Naive thymus-derived CD4-positive, alpha-beta T cell (primary cell): ENCODE data around the gene TBCD. TPM values are rescaled to one million over a fixed set of nuclear protein-coding genes. Genes with fewer than 3 reads are reported as not detected.
"Not testable (repeated sequence)": the region's sequence is repeated elsewhere in the genome, so short reads cannot be mapped to it uniquely, and the experiment has no call there.

Experiments used
- ATAC-seq: fragments of 150-1000 bp; cut with Tn5 transposase; 2 replicates; pipeline ENCODE4 v1.10.0; 2021; ENCODE audit warnings: mild to moderate bottlenecking, moderate library complexity
- CTCF ChIA-PET: fragments of 350-600 bp; sonication (Branson Sonifier 250); formaldehyde crosslinking; loops from one replicate; lab custom pipeline; 2021; ENCODE audit warnings: antibody characterized with exemption; lab: Charles Lee
- POLR2A ChIA-PET: fragments of 350-600 bp; sonication (Branson Sonifier 250); formaldehyde crosslinking; loops from one replicate; lab custom pipeline; 2021; ENCODE audit warnings: antibody characterized with exemption, inconsistent platforms; lab: Charles Lee
- DNase-seq, 9 donors: peaks; one replicate each; pipeline versions ENCODE4 v3.0.0 to v3.0.0-alpha.2; 2020 to 2022; ENCODE audit warnings: mixed read lengths in 1 of 9
- H3K27ac ChIP-seq: one replicate; pipeline ENCODE4 v1.7.0; 2013; ENCODE audit warnings: mild to moderate bottlenecking, low read depth, low read length, moderate library complexity
- H3K27me3 ChIP-seq, 2 donors: one replicate each; pipeline ENCODE4 v1.7.0; 2013; ENCODE audit warnings: low read length in 2 of 2, mild to moderate bottlenecking in 2 of 2, moderate library complexity in 2 of 2; ENCODE audit not compliant: control insufficient read depth in 2 of 2, insufficient read depth in 2 of 2
- H3K36me3 ChIP-seq, 3 experiments: 1 replicate in 2 of 3; 2 replicates in 1 of 3; pipeline ENCODE4 v1.7.0; 2013; ENCODE audit warnings: low read length in 3 of 3, mild to moderate bottlenecking in 3 of 3, moderate library complexity in 1 of 3; ENCODE audit not compliant: insufficient read depth in 3 of 3, control insufficient read depth in 2 of 3
- H3K4me1 ChIP-seq, 2 donors: one replicate each; pipeline ENCODE4 v1.7.0; 2013; ENCODE audit warnings: low read length in 2 of 2, mild to moderate bottlenecking in 2 of 2, moderate library complexity in 1 of 2; ENCODE audit not compliant: control insufficient read depth in 2 of 2, insufficient read depth in 2 of 2
- H3K4me3 ChIP-seq: 2 replicates; pipeline ENCODE4 v1.7.0; 2013; ENCODE audit warnings: mild to moderate bottlenecking, low read length
- H3K9me3 ChIP-seq, 3 experiments: 1 replicate in 2 of 3; 2 replicates in 1 of 3; pipeline ENCODE4 v1.7.0; 2013; ENCODE audit warnings: low read length in 3 of 3; ENCODE audit not compliant: control insufficient read depth in 2 of 3
- H3K27ac Mint-ChIP-seq, 9 donors: one replicate each; pipeline ENCODE4 v1.8.0; 2020 to 2022; ENCODE audit warnings: mixed read lengths in 9 of 9, mild to moderate bottlenecking in 8 of 9, moderate library complexity in 5 of 9, inconsistent platforms in 2 of 9
- H3K27me3 Mint-ChIP-seq, 5 donors: one replicate each; pipeline ENCODE4 v1.8.0; 2021 to 2022; ENCODE audit warnings: mixed read lengths in 5 of 5, mild to moderate bottlenecking in 1 of 5
- H3K36me3 Mint-ChIP-seq, 5 donors: one replicate each; pipeline ENCODE4 v1.8.0; 2020 to 2022; ENCODE audit warnings: mixed read lengths in 5 of 5, mild to moderate bottlenecking in 3 of 5, inconsistent platforms in 1 of 5
- H3K4me1 Mint-ChIP-seq, 7 donors: one replicate each; pipeline ENCODE4 v1.8.0; 2020 to 2022; ENCODE audit warnings: mixed read lengths in 7 of 7, mild to moderate bottlenecking in 3 of 7, inconsistent platforms in 1 of 7
- H3K4me3 Mint-ChIP-seq, 10 donors: one replicate each; pipeline ENCODE4 v1.8.0; 2020 to 2022; ENCODE audit warnings: mild to moderate bottlenecking in 10 of 10, mixed read lengths in 10 of 10, moderate library complexity in 6 of 10, inconsistent platforms in 2 of 10
- H3K9me3 Mint-ChIP-seq, 11 donors: one replicate each; pipeline ENCODE4 v1.8.0; 2020 to 2022; ENCODE audit warnings: mixed read lengths in 11 of 11, mild to moderate bottlenecking in 4 of 11, inconsistent platforms in 1 of 11, moderate library complexity in 1 of 11
- intact Hi-C, 2 donors: fragments of 100-400 bp; cut with micrococcal nuclease; formaldehyde crosslinking; loops; one replicate each; pipeline ENCODE4 v1.15.1; 2023
- polyA plus RNA-seq, 2 donors: library from polyadenylated mRNA; unstranded; fragments of 300-500 nt; fragmentation: Illumina TruSeq; gene quantifications; one replicate each; pipeline ENCODE4 v1.2.3, GENCODE V29; 2021
- total RNA-seq, 6 experiments: library from RNA in 5 of 6; stranded (reverse) in 5 of 6; gene quantifications; 1 replicate in 5 of 6; 2 replicates in 1 of 6; pipeline ENCODE4 v1.2.3 and lab custom pipeline; 2021 to 2026

The TBCD gene
- total and polyA plus RNA-seq, 7 experiments from 2014 or later: 61.5 to 255 (median 123) TPM

GRCh38 chr17:82980632-82981031 lies 228.8 kb downstream of the TBCD start:
- CTCF ChIA-PET: no interaction called here
- Histone ChIP-seq H3K27me3 (no peaks in the 10 kb centered on the region), H3K4me1 (peaks cover 24 to 28% of the 10 kb centered on the region in 2 donors), H3K27ac (no peak overlapping the region), H3K4me3 (no peak overlapping the region), H3K9me3 (no peaks in the 10 kb centered on the region), H3K36me3 (no peaks in the 10 kb centered on the region)
- H3K36me3 Mint-ChIP-seq: peaks cover 0 to 6% (median 0%) of the 10 kb centered on the region in 5 donors
- H3K27ac Mint-ChIP-seq: peak overlapping the region in 2 of 9 donors; percentile 36 to 52
- H3K9me3 Mint-ChIP-seq: no peaks in the 10 kb centered on the region
- POLR2A ChIA-PET: no interaction called here
- no peak for DNase-seq
- H3K27me3 Mint-ChIP-seq: no peaks in the 10 kb centered on the region
- no peak overlapping the region for H3K4me3 Mint-ChIP-seq
- no peak for ATAC-seq
- intact Hi-C loops: no loop called here
- peaks cover 30 to 43% (median 38%) of the 10 kb centered on the region in 7 donors for H3K4me1 Mint-ChIP-seq

- CTCF ChIA-PET: no interaction called here
- H3K36me3 Mint-ChIP-seq: peaks cover 0 to 7% (median 0%) of the 10 kb centered on the region in 5 donors
- intact Hi-C loops: no loop called here
Measured at GRCh38 chr17:82981141-82981730, 229.4 kb downstream of the TBCD start.

DNA sequence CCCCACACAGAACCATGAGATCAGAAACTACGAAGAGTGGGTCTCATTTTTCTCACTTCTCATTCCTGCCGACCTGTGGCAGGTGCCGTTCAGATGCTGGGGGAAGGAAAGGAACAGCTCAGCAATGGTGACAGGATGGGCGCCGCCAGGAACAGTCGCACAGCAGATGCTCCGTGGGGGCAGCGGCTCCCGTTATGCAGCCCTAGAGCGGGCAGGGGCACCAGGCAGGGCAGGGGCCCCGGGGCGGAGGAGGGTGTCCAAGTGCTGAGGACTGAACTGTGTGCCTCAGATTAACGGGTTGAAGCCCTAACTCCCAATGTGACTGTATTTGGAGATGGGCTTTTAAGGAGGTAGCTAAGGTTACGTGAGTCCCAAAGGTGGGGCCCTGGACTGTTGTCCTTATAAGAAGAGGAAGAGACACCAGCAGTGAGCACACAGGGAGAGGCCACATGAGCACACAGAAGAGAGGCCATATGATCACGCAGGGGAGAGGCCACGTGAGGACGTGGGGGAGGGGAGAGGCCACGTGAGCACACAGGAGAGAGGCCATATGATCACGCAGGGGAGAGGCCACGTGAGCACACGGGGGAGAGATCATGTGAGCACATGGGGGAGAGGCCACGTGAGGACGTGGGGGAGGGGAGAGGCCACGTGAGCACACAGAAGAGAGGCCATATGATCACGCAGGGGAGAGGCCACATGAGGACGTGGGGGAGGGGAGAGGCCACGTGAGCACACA lies 231.8 kb downstream of the TBCD start:
- peaks cover 35 to 62% (median 58%) of the 10 kb centered on the region in 7 donors for H3K4me1 Mint-ChIP-seq
- peaks cover 0 to 3% (median 0%) of the 10 kb centered on the region in 11 donors for H3K9me3 Mint-ChIP-seq
- peak overlapping the region in 7 of 9 donors; percentile 7 to 74 (median 60) for H3K27ac Mint-ChIP-seq

More at GRCh38 chr17:82981141-82981730, 229.4 kb downstream of the TBCD start:
- peaks cover 35 to 49% (median 44%) of the 10 kb centered on the region in 7 donors for H3K4me1 Mint-ChIP-seq
- H3K27me3 Mint-ChIP-seq: no peaks in the 10 kb centered on the region
- ATAC-seq (no peak), DNase-seq (no peak)
- H3K9me3 Mint-ChIP-seq: no peaks in the 10 kb centered on the region
- H3K27ac Mint-ChIP-seq: peak overlapping the region in 3 of 9 donors; percentile 36 to 73 (median 72)
- POLR2A ChIA-PET: no interaction called here
- no peaks in the 10 kb centered on the region for H3K36me3 ChIP-seq
- no peak overlapping the region for H3K4me3 Mint-ChIP-seq
- H3K27ac ChIP-seq: no peak overlapping the region
- no peaks in the 10 kb centered on the region for H3K9me3 ChIP-seq
- peaks cover 30 to 34% of the 10 kb centered on the region in 2 donors for H3K4me1 ChIP-seq
- H3K4me3 ChIP-seq: no peak overlapping the region
- H3K27me3 ChIP-seq: no peaks in the 10 kb centered on the region

GRCh38 chr17:82984249-82984617 lies 232.4 kb downstream of the TBCD start:
- H3K9me3 Mint-ChIP-seq, POLR2A ChIA-PET, H3K9me3 ChIP-seq, ATAC-seq, CTCF ChIA-PET, intact Hi-C loops, H3K4me3 ChIP-seq, DNase-seq, H3K36me3 ChIP-seq, H3K27ac ChIP-seq, H3K27me3 ChIP-seq: not testable (repeated sequence)
- Mint-ChIP-seq H3K27me3 (peaks cover 0 to 13% (median 0%) of the 10 kb centered on the region in 5 donors), H3K27ac (peak overlapping the region in 3 of 9 donors; percentile 19 to 65 (median 28)), H3K4me1 (peaks cover 29 to 57% (median 52%) of the 10 kb centered on the region in 7 donors), H3K4me3 (peak overlapping the region in 1 of 10 donors; percentile 48), H3K36me3 (peaks cover 0 to 27% (median 4%) of the 10 kb centered on the region in 5 donors)
- peaks cover 25 to 26% of the 10 kb centered on the region in 2 donors for H3K4me1 ChIP-seq

More for the DNA sequence above, 231.8 kb downstream of the TBCD start:
- H3K4me1 ChIP-seq: peaks cover 29 to 30% of the 10 kb centered on the region in 2 donors
- Mint-ChIP-seq H3K4me3 (peak overlapping the region in 2 of 10 donors; percentile 10 to 43), H3K36me3 (peaks cover 0 to 22% (median 0%) of the 10 kb centered on the region in 5 donors), H3K27me3 (peaks cover 0 to 13% (median 0%) of the 10 kb centered on the region in 5 donors)
- ChIA-PET POLR2A (no interaction called here), CTCF (no interaction called here)
- H3K27me3 ChIP-seq: no peaks in the 10 kb centered on the region
- intact Hi-C loops: no loop called here
- no peaks in the 10 kb centered on the region for H3K36me3 ChIP-seq
- no peaks in the 10 kb centered on the region for H3K9me3 ChIP-seq
- no peak for DNase-seq
- no peak overlapping the region for H3K27ac ChIP-seq
- ATAC-seq: no peak
- H3K4me3 ChIP-seq: no peak overlapping the region

DNA sequence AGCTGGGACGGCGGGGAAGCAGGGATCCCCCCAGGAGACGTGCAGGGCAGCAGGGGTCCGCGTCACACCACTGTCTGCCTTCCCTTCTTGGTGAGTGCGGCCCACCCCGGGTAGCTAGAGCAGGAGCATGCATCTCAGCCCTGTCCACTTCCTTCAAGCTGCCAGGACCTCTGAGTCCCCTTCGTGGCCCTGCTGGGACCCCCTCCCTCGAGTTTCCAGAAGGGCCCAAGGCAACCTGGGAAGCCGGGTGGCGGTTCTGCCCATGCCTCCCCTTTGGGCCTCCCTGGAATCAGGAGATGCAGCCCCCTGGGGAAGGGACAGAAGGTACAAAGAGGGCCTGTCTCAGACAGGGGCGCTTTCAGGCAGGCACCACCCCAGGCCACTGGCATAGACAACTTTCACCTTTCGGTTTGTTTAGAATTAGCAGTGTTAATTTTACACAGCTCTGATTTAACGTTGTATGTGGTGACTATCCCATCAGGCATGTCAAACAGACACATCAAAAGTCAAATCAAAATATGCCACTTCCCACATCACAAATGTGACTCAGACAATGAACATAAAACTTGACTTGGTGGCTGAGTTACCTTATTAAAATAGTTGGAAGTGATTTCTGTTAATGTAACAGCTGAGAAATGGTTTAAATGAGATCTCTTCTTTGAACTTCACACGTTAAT lies 233.0 kb downstream of the TBCD start:
- peak overlapping the region in 8 of 9 donors; percentile 73 to 94 (median 87) for H3K27ac Mint-ChIP-seq
- peaks cover 0 to 31% (median 7%) of the 10 kb centered on the region in 5 donors for H3K36me3 Mint-ChIP-seq
- Histone ChIP-seq H3K27ac (no peak overlapping the region), H3K9me3 (no peaks in the 10 kb centered on the region), H3K27me3 (no peaks in the 10 kb centered on the region), H3K36me3 (no peaks in the 10 kb centered on the region), H3K4me1 (peaks cover 22 to 25% of the 10 kb centered on the region in 2 donors), H3K4me3 (no peak overlapping the region)
- peaks cover 24 to 50% (median 46%) of the 10 kb centered on the region in 7 donors for H3K4me1 Mint-ChIP-seq
- H3K4me3 Mint-ChIP-seq: peak overlapping the region in 8 of 10 donors; percentile 72 to 89 (median 80)
- ChIA-PET POLR2A (no interaction called here), CTCF (interaction anchor here (0.6 to 1.0 kb wide), 2 partner anchors 203 to 458 kb away, joined by 3 read pairs; no protein-coding TSS in a partner anchor)
- intact Hi-C loops: loop anchor here (5.0 kb wide), 3 partner anchors 62 to 97 kb away; no protein-coding TSS in a partner anchor
- H3K27me3 Mint-ChIP-seq: peaks cover 0 to 13% (median 0%) of the 10 kb centered on the region in 5 donors
- peaks cover 0 to 3% (median 0%) of the 10 kb centered on the region in 11 donors for H3K9me3 Mint-ChIP-seq
- ATAC-seq: no peak
- DNase-seq: peak in 1 of 9 donors; percentile 19

DNA sequence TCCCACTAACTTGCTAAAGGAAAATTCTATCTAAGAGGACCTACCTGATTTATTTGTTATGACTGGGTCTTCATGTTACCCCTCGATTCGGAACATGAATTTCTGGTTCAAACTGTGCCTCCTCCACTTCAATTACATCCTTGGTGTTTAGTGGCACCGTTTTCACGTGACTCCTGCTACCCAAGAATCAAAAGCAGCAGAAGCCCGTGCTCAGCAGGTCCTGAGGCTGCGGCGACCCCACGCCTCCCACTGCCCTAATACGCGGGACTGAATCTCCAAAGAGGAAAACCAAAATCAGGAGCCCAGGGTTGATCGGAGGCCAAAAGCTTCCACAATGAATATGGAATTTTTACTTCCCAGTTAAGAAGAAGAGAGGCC lies 233.6 kb downstream of the TBCD start:
- H3K4me1 Mint-ChIP-seq: peaks cover 22 to 50% (median 43%) of the 10 kb centered on the region in 7 donors
- Histone ChIP-seq H3K27ac (no peak overlapping the region), H3K9me3 (no peaks in the 10 kb centered on the region), H3K4me3 (peak overlapping the region; percentile 31), H3K27me3 (no peaks in the 10 kb centered on the region), H3K36me3 (no peaks in the 10 kb centered on the region), H3K4me1 (peaks cover 22 to 25% of the 10 kb centered on the region in 2 donors)
- CTCF ChIA-PET: interaction anchor here (0.6 to 1.0 kb wide), 3 partner anchors 203 to 458 kb away, joined by 3 read pairs; no protein-coding TSS in a partner anchor
- peak overlapping the region in 8 of 9 donors; percentile 73 to 94 (median 87) for H3K27ac Mint-ChIP-seq
- H3K9me3 Mint-ChIP-seq: peaks cover 0 to 5% (median 0%) of the 10 kb centered on the region in 11 donors
- DNase-seq (peak in 2 of 9 donors; percentile 8 to 32), ATAC-seq (no peak)
- POLR2A ChIA-PET: interaction anchor here (1.5 kb wide), 1 partner anchor 66 kb away, joined by 5 read pairs; no protein-coding TSS in a partner anchor
- peak overlapping the region; percentile 72 to 89 (median 80) for H3K4me3 Mint-ChIP-seq
- peaks cover 0 to 13% (median 0%) of the 10 kb centered on the region in 5 donors for H3K27me3 Mint-ChIP-seq
- intact Hi-C loops: loop anchor here (5.0 kb wide), 3 partner anchors 62 to 97 kb away; no protein-coding TSS in a partner anchor
- peaks cover 0 to 36% (median 10%) of the 10 kb centered on the region in 5 donors for H3K36me3 Mint-ChIP-seq
